Pancreas (tissue), 10 donors: ENCODE results near the gene DRD4. TPM values are rescaled to one million over a fixed set of nuclear protein-coding genes. Genes with fewer than 3 reads are reported as not detected.

Experiments
- ATAC-seq, 4 donors: fragments of 200-7000 bp; cut with Tn5 transposase; one replicate each; pipeline versions ENCODE4 v1.8.0 to v1.9.1; 2020; ENCODE audit warnings: mild to moderate bottlenecking in 4 of 4, moderate library complexity in 4 of 4
- DNase-seq, 6 donors: peaks; one replicate each; pipeline ENCODE4 v3.0.0-alpha.2; 2020
- FAIRE-seq: peaks from 2 replicates; lab custom pipeline; 2012; peaks lifted over from hg19 to GRCh38; lab: Jason Lieb, UNC
- H3K27ac ChIP-seq, 4 donors: fragments of 200-600 bp; sonication (generic); 1 replicate in 3 of 4; 2 replicates in 1 of 4; pipeline versions ENCODE4 v1.5.0 to v1.8.0; 2020
- H3K27me3 ChIP-seq, 4 donors: fragments of 200-600 bp; one replicate each; pipeline ENCODE4 v1.8.0; 2021
- H3K36me3 ChIP-seq, 3 donors: fragments of 200-600 bp; sonication (generic) in 1 of 3; one replicate each; pipeline versions ENCODE4 v1.5.0 to v1.8.0; 2020 to 2021
- H3K4me1 ChIP-seq, 3 donors: fragments of 200-600 bp; one replicate each; pipeline ENCODE4 v1.8.0; 2021
- H3K4me3 ChIP-seq, 4 donors: fragments of 200-600 bp; sonication (generic) in 2 of 4; one replicate each; pipeline versions ENCODE4 v1.5.0 to v1.8.0; 2020 to 2021
- H3K9me3 ChIP-seq, 4 donors: fragments of 200-600 bp; one replicate each; pipeline ENCODE4 v1.8.0; 2021
- WGBS, 2 donors: extraction: QIAGEN DNeasy Blood & Tissue Kit; methylation state at CpG; one replicate each; pipeline ENCODE4 v1.1.7; 2013; 5-methylcytosine and 5-hydroxymethylcytosine counted together
- intact Hi-C, 3 donors: fragments of 100-400 bp; cut with DNase I; formaldehyde crosslinking; loops; one replicate each; pipeline versions ENCODE4 v1.11.1 to v1.14.2; 2022
- polyA plus RNA-seq, 2 donors: library from polyadenylated mRNA; stranded (reverse); fragments of 200-250 nt; gene quantifications; one replicate each; pipeline ENCODE4 v1.2.3, GENCODE V29; 2013
- total RNA-seq, 6 donors: library from RNA; stranded (reverse); fragmentation: NEBNext Ultra II Directional in 4 of 6; extraction: Animal tissue kit (Norgen Biotek cat#: 25700) in 4 of 6; gene quantifications; one replicate each; pipeline versions ENCODE4 v1.2.1 to v1.2.4, GENCODE V29; 2021 to 2023
- TF ChIP-seq, protein P1 (sequence below), 4 donors: fragments of 200-600 bp; sonication (generic) in 3 of 4; IDR thresholded peaks; one replicate each; pipeline versions ENCODE4 v1.5.0 to v1.8.0; 2021; ENCODE audit warnings: antibody characterized with exemption in 4 of 4
- donor health status: healthy with polysubstance abuse.
- donor health status: DM: no; HTN: no; CAD: no; lungs with moderate emphysema.
- donor health status: DM: no; HTN: no; CAD: no.
- donor health status: control.
- donor health status: control.
- donor health status: Bipolar disorder and iron deficiency.
- donor health status: DM: yes; HTN: yes; CAD: no.
- donor health status: DM: no; HTN: no; CAD: no.
- donor health status: DM: no; HTN: no; CAD: no.
- donor health status: DM: yes; HTN: yes; CAD: no.

The DRD4 gene
- total and polyA plus RNA-seq, 8 donors, result 0.28 to 2.4 (median 0.79) TPM

DNA sequence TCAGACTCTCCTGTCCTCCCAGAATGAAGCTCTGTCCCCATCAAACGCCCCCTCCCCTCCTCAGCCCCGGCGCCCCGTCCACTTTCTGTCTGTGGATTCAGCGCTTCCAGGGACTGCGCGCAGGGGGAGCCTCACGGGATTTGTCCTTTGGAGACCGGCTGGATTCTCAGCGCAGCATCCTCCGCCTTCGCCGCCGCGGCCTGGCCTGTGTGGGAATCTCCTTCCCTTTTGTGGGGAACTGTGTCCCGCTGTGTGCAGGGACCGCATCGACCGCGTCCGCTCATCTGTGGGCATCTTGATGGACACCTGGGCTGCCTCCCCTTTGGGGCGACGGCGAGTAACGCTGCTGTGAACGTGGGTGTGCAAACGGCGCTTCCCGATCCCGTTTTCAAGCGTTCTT is 9.0 kb upstream of the DRD4 start:
- WGBS, 2 donors, result 94 to 97% methylated on average over 31 of the region's 31 CpGs
- no peaks in the 10 kb centered on the region for H3K4me1 ChIP-seq
- H3K36me3 ChIP-seq, result no peaks in the 10 kb centered on the region
- FAIRE-seq (no peak), ATAC-seq (no peak), DNase-seq (peak in 3 of 6 donors; percentile 13 to 58 (median 39))
- no peak overlapping the region for H3K4me3 ChIP-seq
- H3K27ac ChIP-seq, result no peak overlapping the region
- H3K9me3 ChIP-seq, result no peaks in the 10 kb centered on the region
- TF ChIP-seq, protein P1, sequence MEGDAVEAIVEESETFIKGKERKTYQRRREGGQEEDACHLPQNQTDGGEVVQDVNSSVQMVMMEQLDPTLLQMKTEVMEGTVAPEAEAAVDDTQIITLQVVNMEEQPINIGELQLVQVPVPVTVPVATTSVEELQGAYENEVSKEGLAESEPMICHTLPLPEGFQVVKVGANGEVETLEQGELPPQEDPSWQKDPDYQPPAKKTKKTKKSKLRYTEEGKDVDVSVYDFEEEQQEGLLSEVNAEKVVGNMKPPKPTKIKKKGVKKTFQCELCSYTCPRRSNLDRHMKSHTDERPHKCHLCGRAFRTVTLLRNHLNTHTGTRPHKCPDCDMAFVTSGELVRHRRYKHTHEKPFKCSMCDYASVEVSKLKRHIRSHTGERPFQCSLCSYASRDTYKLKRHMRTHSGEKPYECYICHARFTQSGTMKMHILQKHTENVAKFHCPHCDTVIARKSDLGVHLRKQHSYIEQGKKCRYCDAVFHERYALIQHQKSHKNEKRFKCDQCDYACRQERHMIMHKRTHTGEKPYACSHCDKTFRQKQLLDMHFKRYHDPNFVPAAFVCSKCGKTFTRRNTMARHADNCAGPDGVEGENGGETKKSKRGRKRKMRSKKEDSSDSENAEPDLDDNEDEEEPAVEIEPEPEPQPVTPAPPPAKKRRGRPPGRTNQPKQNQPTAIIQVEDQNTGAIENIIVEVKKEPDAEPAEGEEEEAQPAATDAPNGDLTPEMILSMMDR (IDR thresholded peaks at IDR 0.05), result no peak
- intact Hi-C loops, result no loop called here
- no peaks in the 10 kb centered on the region for H3K27me3 ChIP-seq

GRCh38 chr11:629237-629583 is 7.9 kb upstream of the DRD4 start:
- Histone ChIP-seq H3K27me3 (no peaks in the 10 kb centered on the region), H3K36me3 (no peaks in the 10 kb centered on the region), H3K4me3 (no peak overlapping the region), H3K9me3 (no peaks in the 10 kb centered on the region), H3K4me1 (no peaks in the 10 kb centered on the region), H3K27ac (no peak overlapping the region)
- intact Hi-C loops, result no loop called here
- FAIRE-seq, result no peak
- TF ChIP-seq, protein P1 (IDR thresholded peaks at IDR 0.05), result no peak
- no peak for DNase-seq
- peak in 1 of 4 donors; percentile 22 for ATAC-seq
- 65 to 66% methylated on average over 10 of the region's 10 CpGs for WGBS, 2 donors

- H3K27ac ChIP-seq, result no peak overlapping the region
- no peak for DNase-seq
- no peak for ATAC-seq
- intact Hi-C loops, result no loop called here
- FAIRE-seq, result no peak
- no peak overlapping the region for H3K4me3 ChIP-seq
- no peaks in the 10 kb centered on the region for H3K9me3 ChIP-seq
- 78 to 81% methylated on average over 5 of the region's 5 CpGs for WGBS, 2 donors
- no peaks in the 10 kb centered on the region for H3K27me3 ChIP-seq
- no peaks in the 10 kb centered on the region for H3K36me3 ChIP-seq
- H3K4me1 ChIP-seq, result no peaks in the 10 kb centered on the region
- TF ChIP-seq, protein P1 (IDR thresholded peaks at IDR 0.05), result no peak
Measured at GRCh38 chr11:630871-631270, 6.2 kb upstream of the DRD4 start.

DNA sequence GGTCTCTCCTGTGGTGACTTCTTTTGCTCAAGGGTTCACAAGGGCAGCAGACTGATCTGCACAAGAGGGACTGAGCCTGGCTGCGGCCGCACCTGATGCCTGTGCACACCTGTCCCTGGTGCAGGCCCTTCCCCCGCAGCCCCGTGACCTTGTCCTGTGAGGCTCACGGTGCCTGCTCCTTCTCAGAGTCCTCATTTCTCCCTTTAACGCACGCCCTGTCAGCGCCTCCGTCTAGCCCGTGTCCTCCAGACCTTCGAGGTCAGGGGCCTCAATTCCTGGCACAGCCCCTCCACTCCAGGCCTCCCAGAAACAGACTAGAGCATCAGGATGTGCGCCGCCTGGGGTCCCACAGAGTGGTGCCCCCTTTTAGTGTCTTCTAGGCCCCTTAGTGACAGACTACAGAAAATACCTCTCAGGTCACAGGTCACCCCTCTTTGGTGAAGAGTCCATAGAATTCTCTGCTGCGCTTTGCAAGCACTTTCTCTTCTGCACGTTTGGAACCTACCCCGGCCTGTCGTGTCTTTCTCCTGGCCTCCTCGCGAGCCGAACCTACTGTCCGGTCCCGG is 1.0 kb upstream of the DRD4 start:
- TF ChIP-seq, protein P1 (IDR thresholded peaks at IDR 0.05), result no peak
- Histone ChIP-seq H3K36me3 (no peaks in the 10 kb centered on the region), H3K27me3 (no peaks in the 10 kb centered on the region), H3K9me3 (no peaks in the 10 kb centered on the region), H3K27ac (no peak overlapping the region), H3K4me1 (no peaks in the 10 kb centered on the region), H3K4me3 (no peak overlapping the region)
- FAIRE-seq (no peak), DNase-seq (peak in 2 of 6 donors; percentile 56 to 66), ATAC-seq (peak in 1 of 4 donors; percentile 29)
- intact Hi-C loops, result no loop called here
- 55 to 66% methylated on average over 22 of the region's 22 CpGs for WGBS, 2 donors

DNA sequence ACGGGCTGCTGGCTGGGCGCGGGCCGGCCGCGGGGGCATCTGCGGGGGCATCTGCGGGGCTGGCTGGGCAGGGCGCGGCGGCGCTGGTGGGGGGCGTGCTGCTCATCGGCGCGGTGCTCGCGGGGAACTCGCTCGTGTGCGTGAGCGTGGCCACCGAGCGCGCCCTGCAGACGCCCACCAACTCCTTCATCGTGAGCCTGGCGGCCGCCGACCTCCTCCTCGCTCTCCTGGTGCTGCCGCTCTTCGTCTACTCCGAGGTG is 194 bp downstream of the DRD4 start:
- FAIRE-seq, result no peak
- intact Hi-C loops, result no loop called here

More for the DNA sequence above, 194 bp downstream of the DRD4 start:
- H3K27me3 ChIP-seq, result no peaks in the 10 kb centered on the region
- no peaks in the 10 kb centered on the region for H3K9me3 ChIP-seq
- no peaks in the 10 kb centered on the region for H3K4me1 ChIP-seq
- ATAC-seq (no peak), DNase-seq (peak in 2 of 6 donors; percentile 62 to 77)
- TF ChIP-seq, protein P1 (IDR thresholded peaks at IDR 0.05), result no peak
- H3K36me3 ChIP-seq, result no peaks in the 10 kb centered on the region
- H3K27ac ChIP-seq, result no peak overlapping the region
- WGBS, 2 donors, result 33 to 50% methylated on average over 8 to 34 of the region's 34 CpGs
- peak overlapping the region in 1 of 4 donors; percentile 8 for H3K4me3 ChIP-seq
